GM13976 (cell line): Measurements from ENCODE around the gene GBGT1.

Source experiments
- DNase-seq: peaks from one replicate; pipeline ENCODE4 v3.0.0; 2012; ENCODE audit warnings: low spot score
- in situ Hi-C: fragments of 300-500 bp; cut with MboI; formaldehyde crosslinking; loops from one replicate; pipeline ENCODE4 v1.12.0; 2022; ENCODE audit warnings: low sequenced_read_pairs, mixed read lengths, inconsistent platforms; ENCODE audit not compliant: unreplicated experiment
- TF ChIP-seq, protein P1 (sequence below): IDR thresholded peaks from 2 replicates; pipeline ENCODE4 v1.5.1; 2012; ENCODE audit warnings: borderline replicate concordance, mild to moderate bottlenecking; ENCODE audit not compliant: insufficient read depth; ENCODE audit errors: extremely low read depth, missing control alignments, control extremely low read depth

GBGT1 gene

DNA sequence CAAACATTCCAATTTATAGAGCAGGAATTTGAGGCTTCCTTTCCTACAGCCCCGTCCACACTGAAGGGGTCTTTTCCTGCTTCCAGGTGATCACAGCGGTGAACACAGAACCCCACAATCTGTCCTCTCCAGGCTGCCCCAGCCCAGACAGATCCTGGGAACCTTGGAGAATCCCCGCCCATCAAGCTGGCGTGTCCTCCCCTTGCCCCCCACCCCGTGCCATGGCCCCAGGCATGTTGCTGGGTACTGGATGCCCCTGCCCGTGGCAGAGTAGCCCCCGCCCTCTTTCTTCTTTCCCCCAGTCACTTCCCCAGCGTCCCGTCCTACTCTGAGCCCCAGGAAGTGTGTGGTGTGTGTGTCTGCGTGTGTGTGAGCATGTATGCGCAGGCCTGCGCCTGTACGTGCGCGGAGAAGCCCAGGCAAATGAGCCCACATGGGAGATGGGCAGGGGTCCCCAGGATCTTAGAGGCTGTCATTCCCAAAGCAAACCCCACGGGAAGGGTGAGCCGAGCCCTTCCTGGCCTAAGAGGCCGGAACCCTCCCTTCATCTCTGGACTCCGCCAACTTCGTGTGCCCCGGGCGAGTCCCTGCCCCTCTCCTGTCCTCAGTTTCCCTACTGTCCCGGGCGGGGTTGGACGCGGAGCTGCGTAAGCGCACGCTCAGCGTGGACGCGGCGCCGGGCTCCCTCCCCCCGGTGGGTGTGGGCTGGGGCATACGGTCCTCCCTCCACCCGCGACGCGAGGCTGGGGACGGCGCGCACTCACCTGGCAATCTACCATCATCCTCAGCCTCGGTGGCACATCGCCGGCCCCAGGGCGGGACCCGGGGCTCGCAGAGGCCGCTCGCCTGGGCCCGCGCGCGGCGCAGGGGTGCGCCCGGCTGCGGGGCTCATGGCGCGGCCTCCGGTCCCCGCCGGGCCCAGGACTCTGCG, 15.2 kb downstream of the GBGT1 start:
- in situ Hi-C loops: no loop called here
- DNase-seq: no peak

DNA sequence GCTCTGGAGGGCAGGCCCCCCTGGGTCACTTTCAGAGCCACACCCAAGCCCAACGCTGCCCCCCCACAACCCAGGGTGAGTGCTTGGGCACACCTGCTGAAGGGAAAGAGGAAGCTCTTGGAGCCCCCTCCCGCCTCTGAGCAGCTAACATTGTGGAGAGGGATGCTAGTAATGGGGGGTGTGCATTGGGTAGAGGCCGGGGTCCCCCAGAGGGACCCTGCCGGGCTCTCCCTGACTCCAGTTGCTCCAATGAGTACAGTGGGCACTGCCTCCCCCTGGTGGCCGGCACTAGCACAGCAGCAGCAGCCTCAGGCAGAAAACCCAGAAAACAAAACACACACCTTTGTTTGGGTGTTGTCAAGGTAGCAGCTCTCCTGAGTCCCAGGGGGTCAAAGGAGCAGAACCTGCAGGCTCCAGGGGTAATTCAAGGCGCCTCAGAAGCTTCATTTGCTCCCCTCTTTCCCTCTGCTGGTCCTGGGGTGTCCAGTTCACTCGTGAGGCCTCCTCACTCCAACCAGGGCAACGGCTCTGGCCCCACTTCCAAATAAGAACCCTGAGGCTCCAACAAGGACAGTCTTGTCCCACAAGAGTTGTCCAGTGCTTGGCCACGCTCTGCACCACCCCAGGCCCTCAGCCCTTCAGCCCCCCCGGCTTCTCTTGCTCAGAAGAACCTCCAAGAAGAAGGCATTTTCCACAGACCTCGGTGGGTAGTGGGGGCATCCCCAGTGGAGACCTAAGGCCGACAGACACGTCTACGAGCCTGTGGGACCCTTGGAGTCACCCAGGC, 16.1 kb downstream of the GBGT1 start:
- in situ Hi-C loops: no loop called here
- DNase-seq: peak; percentile 83
- TF ChIP-seq, protein P1, sequence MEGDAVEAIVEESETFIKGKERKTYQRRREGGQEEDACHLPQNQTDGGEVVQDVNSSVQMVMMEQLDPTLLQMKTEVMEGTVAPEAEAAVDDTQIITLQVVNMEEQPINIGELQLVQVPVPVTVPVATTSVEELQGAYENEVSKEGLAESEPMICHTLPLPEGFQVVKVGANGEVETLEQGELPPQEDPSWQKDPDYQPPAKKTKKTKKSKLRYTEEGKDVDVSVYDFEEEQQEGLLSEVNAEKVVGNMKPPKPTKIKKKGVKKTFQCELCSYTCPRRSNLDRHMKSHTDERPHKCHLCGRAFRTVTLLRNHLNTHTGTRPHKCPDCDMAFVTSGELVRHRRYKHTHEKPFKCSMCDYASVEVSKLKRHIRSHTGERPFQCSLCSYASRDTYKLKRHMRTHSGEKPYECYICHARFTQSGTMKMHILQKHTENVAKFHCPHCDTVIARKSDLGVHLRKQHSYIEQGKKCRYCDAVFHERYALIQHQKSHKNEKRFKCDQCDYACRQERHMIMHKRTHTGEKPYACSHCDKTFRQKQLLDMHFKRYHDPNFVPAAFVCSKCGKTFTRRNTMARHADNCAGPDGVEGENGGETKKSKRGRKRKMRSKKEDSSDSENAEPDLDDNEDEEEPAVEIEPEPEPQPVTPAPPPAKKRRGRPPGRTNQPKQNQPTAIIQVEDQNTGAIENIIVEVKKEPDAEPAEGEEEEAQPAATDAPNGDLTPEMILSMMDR: peak; percentile 95

More for the DNA sequence above, 15.2 kb downstream of the GBGT1 start:
- TF ChIP-seq, protein P1: no peak

DNA sequence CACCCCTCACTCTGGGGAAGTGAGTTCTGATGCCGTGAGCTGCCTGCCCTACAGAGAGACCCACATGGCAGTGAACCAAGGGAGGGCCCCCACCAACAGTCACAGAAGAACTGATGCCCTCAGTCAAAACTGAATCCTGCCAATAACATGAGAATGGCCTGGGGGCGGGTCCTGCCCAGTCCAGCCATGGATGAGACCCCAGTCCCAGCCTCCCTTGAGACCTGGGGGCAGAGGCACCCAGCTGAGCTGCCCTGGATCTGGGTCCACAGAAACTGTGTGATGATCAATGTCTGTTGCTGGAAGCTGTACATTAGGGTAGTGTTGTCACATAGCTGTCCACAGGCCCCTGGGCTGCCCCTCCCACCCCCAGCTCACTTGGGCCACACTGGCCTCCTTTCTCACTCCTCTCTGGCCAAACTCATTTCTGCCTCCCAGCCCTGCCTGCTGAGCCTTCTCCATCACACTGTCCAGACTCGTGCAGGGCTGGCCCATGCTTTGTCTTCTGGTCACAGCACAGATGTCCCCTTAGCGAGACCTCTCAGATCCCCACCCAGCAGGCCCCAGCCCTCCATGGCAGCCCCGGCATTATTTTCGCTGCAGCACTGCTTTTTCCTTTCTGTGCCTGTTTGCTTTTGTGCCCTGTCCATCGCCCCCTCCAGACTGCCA, 16.8 kb downstream of the GBGT1 start:
- in situ Hi-C loops: no loop called here
- TF ChIP-seq, protein P1: no peak
- no peak for DNase-seq

DNA sequence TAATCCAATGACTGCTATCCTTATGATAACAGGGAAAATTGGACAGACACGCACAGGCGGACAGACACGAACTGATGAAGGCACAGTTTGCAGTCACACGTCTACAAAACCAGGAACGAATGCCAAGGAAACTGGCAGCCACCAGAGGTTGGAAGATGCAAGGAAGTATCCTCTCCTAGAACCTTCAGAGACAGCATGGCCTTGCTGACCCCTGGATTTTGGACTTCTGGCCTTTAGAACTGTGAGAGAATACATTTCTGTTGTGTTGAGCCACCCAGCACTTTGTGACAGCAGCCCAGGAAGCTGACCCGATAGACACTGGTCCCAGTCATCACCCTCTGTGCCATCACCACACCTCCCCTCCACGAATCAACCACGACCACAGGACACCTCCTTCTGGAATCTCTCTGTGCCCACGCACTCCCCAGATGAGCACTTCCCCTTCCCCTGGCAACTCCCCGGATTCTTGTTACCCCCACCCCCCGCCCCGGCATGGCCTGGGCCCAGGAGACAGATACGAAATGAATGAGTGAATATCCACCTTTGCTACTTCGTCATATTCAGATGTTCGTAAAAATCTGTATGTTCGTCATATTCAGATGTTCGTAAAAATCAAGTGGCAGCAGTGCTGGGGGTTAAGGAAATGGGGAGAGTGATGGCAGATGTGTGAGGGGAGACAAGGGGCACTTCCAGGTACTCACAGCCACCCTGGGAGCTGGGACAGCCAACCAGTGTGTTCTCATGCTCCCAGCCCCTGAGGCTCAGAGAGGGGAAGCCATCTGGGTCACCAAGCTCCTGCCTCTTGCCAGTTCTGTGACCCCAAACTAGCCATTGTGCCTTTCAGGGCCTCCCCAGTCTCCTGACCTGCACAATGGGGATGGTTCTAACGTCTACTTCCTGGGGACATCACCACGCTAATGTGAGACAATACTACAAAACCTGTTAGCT, 18.5 kb downstream of the GBGT1 start:
- in situ Hi-C loops: no loop called here
- TF ChIP-seq, protein P1: no peak
- DNase-seq: no peak

DNA sequence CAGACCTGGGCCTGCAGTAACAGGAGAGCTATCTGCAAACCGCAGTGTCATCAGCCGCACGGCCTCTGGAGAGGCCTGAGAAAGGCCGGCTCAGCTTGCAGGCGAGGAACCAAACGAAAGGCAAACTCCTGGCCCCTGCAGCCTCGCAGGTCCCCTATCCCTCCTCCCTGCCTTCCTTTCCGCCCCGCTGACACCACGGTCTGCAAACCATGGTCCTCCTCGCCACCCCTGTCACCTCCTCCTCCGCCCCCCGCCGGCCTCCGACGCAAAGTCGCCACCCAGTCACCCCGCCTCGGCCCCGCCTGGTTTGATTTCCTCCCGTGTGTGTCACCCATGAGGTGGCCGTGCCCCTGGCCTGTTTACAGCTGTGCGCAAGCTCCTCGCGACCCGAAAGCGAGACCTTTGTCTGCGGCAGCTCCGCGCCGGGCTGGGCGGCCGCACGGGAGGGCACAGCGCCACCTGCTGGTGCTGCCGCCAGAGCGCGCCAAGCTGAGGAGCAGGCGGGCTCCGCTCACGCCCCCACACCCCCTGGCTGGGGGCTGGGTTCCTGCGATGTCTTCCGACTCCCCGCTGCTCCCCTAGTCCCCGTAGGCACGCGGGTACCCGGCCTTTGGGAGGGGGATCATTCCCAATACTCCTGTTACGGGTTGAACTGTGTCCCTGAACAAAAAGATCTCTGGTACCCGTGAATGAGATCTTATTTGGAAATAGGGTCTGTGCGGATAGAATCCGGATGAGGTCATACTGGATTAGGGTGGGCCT, 19.4 kb downstream of the GBGT1 start:
- DNase-seq: peak; percentile 93
- in situ Hi-C loops: no loop called here
- TF ChIP-seq, protein P1: peak; percentile 98
